NCI-H1092 (cell line): ENCODE measurements around the gene RADIL.

Source experiments
- DNase-seq: peaks from one replicate; lab custom pipeline; 2025; lab: John Stamatoyannopoulos, UW

RADIL gene

GRCh38 chr7:4792537-4793126, 90.9 kb downstream of the RADIL start:
- DNase-seq = no peak

DNA sequence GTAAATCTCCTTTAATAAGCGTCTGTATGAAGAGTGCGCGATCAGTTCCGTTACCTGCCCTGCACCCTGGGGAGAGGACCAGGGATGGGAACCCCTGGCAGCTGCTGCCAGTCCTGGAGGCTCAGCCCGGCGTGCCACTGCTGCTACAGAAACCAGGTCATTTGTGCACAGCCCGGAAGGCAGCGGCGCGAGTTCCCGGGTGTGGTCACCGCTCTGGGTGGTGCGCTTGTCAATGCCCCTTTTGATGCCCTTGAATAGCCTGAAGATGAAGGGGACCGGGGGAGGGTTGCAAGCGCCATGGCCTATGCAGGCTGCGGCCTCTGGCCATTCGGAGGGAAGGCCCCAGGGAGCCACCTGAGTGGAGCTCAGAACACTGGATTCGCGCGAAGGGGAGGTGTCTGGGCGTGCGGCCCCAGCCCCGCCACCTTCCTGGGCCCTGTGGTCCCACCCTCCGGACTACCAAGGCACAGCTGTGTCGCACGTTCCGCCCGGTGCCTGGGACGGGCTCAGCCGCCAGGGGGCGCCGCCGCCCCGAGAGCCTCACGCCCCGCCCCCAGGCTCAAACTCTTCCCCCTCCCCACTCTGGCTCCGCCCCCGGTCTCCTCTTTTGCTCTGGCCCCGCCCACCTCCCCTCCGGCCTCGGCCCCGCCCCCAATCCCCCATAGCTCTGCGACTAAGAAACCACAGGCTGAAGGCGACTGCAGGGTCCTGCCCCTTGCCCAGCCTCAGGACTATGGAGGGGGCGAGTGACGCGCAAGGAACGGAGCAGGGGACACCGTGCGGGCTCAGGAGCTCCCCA, 91.6 kb downstream of the RADIL start:
- DNase-seq = no peak

DNA sequence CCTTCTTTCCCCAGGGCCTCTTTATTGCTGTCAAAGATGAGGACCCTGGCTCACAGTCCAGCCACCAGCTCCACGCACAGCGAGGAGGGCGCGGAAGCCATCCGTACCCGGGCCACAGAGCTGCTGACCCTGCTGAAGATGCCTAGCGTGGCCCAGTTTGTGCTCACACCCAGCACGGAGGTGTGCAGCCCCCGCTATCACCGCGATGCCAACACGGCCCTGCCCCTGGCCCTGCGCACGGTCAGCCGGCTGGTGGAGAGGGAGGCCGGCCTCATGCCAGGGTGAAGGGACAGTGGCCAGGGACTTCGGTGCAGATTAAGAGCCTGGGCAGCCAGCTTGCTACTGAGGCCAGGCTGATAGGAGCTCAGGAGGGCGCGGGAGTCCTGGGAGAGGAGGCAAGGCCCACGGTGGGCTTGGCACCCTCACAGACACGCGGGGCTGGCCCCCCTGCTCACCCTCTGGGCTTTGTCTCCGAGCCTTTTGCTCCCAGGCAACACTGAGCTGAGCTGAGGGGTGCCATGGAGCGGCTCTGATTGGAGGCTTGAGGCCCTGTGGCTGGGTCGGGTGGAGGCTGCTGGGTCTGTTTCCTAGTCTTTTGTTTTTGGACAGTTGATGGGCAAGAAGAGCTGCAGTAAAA, 92.3 kb downstream of the RADIL start:
- no peak for DNase-seq

GRCh38 chr7:4790516-4790991, 93.0 kb downstream of the RADIL start:
- DNase-seq = no peak

- DNase-seq = no peak
These were observed 93.4 kb downstream of the RADIL start for GRCh38 chr7:4790078-4790465.

DNA sequence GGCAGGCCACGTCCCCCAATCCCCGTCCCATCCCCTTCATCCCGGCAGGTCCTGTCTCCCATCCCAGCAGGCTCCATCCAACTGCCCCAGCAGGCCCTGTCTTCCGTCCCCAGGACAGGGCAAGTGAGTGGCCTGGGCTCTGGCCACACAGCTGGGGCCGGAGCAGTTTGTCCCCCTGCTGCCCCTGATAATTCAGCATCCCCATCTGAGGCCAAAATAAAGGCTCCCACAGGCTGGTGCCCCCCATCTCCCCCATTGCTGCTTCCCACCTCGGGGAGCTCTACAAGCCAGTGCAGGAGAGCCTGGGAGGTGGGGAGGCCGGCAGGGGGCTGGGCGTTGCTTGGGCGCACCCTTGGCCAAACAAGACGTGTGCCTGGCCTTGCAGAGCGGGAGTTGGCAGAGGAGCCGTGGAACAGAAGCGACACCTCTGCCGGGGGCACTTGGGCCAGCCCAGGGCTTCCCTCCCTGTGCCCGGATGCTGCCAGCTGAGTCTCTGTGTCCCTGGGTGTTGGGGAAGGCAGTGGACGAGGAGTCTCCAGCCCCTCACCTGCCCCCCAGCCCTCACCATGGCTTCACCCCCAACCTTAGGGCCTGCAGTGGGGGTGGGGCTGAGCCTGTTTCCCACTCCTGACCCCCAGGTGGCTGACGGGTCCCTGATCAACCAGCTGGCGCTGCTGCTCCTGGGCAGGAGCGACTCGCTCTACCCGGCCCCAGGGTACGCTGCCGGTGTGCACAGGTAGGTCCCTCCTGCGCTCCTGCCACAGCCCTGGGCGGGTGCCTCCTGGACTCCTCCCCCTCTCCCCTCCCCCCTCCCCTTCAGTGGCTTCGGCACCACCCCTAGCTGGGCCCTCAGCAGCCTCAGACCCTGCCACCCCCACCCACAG, 94.1 kb downstream of the RADIL start:
- DNase-seq = no peak

- no peak for DNase-seq
These were observed 94.8 kb downstream of the RADIL start for GRCh38 chr7:4788627-4789189.

GRCh38 chr7:4787947-4788626, 95.4 kb downstream of the RADIL start:
- DNase-seq = no peak

DNA sequence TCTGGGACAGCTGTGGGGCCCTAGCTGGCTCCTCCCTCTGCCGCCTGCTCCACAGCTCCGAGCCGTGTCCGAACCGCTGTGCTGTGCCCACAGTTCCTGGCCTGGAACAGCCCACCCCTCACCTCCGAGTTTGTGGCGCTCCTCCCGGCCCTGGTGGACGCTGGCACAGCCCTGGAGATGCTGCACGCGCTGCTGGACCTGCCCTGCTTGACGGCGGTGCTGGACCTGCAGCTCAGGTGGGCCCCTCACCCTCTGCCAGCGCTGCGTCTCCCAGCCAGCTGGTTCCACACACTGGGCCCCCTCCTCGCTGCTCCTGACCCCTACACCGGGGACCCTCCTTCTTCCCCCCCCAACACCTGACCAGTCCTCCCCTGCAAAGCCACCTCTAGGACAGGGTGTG, 96.0 kb downstream of the RADIL start:
- DNase-seq = no peak

DNA sequence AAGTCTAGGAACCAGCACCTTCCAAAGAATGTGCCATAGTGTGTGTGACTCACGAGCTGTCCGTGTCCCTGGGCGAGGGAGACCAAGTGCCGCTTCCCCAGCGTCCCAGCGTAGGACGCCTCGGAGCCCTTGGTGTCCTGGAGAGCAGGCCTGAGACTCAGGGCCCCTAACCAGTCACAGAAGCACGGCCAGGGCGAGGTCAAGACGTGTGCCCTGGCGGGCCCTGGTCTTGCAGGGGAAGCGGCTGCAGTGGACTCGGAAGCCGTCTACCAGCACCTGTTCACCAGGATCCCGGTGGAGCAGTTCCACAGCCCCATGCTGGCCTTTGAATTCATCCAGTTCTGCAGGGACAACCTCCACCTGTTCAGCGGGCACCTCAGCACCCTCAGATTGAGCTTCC, 97.5 kb downstream of the RADIL start:
- DNase-seq = no peak

- DNase-seq = no peak
These were observed 98.1 kb downstream of the RADIL start for GRCh38 chr7:4785371-4785770.

- DNase-seq = no peak
These were observed 98.7 kb downstream of the RADIL start for GRCh38 chr7:4784799-4785198.

DNA sequence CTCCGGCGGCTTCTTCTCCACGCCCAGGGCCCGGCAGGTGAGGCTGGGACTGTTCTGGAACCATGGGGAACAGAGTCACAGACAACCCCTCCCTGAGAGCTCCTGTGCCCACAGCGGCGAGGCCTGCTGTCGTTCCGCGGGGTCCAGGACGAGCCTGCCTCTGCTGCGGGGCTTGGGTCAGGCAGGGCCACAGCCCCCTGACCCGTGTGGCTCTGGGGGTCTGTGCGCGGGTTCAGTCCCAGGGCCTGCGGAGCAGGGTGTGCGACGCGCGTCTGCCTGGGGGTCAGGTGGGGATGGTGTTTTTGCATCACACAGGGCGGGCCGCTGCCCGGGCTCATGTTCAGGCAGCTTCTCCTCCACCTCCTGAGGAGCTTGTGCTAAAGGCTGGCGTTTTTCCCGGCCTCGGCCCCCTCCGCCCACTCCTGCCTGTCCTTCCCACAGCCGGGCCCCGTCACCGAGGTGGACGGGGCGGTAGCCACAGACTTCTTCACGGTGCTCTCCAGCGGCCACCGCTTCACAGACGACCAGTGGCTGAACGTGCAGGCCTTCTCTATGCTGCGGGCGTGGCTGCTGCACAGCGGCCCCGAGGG, 99.7 kb downstream of the RADIL start:
- no peak for DNase-seq

- DNase-seq = no peak
These were observed 100.2 kb downstream of the RADIL start for GRCh38 chr7:4783292-4783652.

DNA sequence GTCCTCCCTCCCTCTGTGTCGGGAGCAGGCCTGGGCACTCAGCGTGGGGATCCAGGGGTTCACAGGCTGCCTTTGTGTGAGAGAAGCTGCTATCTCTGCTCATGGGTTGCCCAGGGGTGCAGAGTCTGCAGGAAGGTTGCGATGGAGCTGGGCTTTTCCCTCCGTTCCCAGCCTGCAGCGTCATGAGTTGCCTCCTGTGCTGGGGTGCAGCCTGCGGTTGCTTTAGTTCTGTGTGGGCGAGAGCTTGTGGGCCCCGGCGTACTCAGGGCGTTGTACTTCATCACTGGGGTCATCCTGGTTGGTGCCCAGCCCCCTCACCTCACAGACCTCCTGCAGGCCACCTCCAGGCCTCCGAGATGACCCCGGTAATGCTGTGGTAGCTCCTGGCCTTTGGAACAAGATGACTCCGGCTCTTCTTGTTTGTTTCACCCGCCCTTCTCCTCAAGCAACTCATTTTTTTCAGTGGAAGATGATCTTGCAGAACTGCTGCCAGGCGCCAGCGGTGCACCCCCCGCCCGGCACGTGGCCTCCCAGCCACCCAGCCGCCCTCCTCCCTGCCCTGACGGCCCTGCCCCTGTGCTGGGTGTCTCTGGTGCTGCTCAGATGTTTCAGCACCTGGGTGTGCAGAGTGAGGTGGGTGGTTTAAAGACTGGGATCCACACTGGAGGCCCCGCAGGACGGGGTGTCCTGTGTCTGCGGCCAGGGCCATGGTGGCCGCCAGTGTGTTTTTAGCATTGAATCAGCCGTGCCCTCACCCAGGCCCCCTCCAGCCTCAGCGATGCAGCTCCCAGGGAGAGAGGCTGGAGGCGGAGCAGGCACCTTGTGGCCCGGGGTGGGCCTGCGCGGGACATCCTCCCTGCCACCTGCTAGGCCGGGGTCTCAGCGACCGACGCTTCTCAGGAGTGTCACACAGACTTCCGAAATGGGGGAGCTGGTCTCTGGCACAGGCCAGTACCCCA, 100.9 kb downstream of the RADIL start:
- DNase-seq = no peak

GRCh38 chr7:4781366-4782069, 102.0 kb downstream of the RADIL start:
- no peak for DNase-seq

DNA sequence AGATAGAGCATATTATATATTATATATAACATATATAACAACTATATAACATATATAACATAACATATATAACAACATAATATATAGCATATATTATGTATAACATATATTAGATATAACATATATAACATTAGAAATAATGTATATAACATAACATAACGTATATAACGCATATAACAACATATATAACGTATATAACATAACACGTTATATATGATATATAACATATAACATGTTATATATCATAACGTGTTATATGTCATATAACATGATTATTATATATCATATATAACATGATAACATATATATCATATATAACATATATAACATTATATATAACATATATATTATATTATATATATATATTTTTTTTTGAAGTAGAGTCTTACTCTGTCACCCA, 104.4 kb downstream of the RADIL start:
- DNase-seq = no peak

DNA sequence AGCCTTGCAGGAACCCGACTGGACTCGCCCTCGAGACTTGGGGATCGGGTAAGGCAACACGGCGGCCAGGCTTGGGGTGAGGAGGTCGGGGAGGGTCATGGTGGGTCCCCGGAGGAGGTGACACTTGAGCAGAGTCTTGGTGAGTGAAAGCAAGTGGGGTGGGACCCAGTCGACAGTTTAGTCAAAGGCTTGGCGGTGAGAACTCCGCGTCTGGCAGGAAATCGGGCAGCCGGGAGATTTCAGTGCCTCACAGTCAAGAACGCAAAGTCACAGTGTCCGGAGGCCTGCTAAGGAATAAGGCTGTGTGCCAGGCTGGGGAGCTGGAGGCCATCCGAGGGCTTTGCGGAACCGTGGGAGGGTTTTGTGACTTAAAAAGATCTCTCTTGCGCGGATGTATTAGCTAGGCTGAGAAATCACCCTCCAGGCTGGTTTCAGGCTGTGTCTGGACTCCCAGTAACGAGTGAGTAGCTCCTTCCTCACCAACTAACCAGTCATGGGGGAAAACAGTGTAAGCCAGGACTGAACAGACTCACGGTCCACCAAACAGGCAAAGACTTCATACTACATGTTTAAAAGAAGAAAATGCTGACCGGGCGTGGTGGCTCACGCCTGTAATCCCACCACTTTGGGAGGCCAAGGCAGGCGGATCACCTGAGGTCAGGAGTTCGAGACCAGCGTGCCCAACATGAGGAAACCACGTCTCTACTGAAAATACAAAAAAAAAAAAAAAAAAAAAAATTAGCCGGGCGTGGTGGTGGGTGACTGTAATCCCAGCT, 107.5 kb downstream of the RADIL start:
- no peak for DNase-seq
